ENCODE data around the gene PARK7.
"Not testable (repeated sequence)": the region's sequence is repeated elsewhere in the genome, so short reads cannot be mapped to it uniquely, and the experiment has no call there.

Gene PARK7

DNA sequence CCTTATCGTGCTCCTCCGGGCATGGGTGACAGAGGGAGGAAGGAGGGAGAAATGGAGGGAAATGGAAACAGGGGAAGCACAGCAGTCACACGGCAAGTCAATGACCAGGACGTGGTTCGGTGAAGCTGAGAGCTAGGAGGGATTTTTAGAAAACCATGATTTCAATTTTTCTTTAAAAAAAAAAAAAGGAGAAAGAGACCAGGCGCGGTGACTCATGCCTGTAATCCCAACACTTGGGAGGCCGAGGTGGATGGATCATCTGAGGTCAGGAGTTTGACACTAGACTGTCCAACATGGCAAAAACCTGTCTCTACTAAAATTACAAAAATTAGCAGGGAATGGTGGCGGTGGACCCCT, 20.1 kb upstream of the PARK7 start:
- intact Hi-C loops (cut with DNase I), result no loop called here
- DNase-seq, result no peak

GRCh38 chr1:7942214-7942921, 19.1 kb upstream of the PARK7 start:
- DNase-seq, result peak; percentile 16 to 83 (median 62)
- intact Hi-C loops (cut with DNase I), result no loop called here

GRCh38 chr1:7943251-7943650, 18.3 kb upstream of the PARK7 start:
- intact Hi-C loops (cut with DNase I), result no loop called here
- no peak for DNase-seq

DNA sequence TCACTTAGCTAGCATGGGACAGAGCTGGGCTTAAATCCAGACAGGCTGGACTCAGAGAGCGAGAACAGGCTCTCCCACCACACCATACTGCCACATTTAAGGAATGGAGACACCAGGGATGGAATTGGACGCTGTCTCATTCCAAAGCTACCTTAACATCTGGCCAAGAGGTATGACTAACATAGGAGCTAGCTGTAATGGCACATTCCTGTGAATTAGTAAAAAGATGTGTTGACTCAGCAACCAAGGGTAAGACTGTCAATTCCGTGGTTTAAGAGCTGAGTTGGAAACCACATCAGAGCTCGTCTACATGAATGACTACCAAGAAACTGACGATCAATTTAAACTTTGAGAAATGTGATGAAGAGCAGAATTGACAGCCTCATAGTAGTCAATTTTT, 12.6 kb upstream of the PARK7 start:
- intact Hi-C loops (cut with DNase I), result no loop called here
- DNase-seq, result no peak

- DNase-seq; intact Hi-C loops (cut with DNase I): not testable (repeated sequence)
Observed at GRCh38 chr1:7952791-7953190, 8.7 kb upstream of the PARK7 start.

DNA sequence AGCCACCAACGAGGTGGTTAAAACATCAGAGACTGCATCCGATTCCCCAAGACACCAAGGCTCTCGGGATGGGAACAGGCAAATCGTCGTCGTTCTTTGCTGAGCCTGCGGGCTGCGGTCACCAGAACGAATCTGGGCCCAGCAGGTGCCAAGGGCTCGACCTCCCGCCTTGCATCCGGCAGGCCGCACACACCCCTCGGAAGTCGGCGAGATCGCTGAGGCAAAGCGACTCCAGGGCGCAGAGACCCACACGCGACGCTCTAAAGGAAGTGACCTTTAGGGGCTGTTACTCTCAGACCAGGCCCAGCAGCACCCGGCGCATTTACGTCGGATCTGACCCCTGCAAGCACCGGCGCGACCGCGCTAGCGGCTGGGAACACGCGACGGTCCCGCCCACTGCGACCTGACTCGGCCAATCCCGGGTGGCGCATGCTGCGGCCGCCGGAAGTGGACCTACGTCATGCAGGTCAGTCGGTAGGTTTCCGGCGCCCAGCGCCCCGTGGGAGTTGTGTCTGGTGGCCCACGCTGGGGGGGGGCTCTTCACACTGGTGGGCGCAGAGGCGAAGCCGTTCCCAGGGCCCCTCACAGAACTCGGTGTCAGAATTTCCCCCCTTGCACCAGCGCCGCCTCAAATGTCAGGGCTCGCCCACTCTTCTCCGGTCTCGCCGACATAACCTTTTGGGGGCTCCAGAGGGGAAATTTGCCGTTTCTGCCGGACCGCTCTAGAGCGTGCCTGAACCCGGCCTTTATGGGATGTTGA, 7.5 kb upstream of the PARK7 start:
- DNase-seq, result peak; percentile 96 to 99 (median 98)
- intact Hi-C loops (cut with DNase I), result no loop called here

- no peak for DNase-seq
- intact Hi-C loops (cut with DNase I), result no loop called here
Observed at GRCh38 chr1:7954683-7955082, 6.8 kb upstream of the PARK7 start.

- no peak for DNase-seq
- intact Hi-C loops (cut with DNase I), result no loop called here
Observed at GRCh38 chr1:7956218-7957032, 5.1 kb upstream of the PARK7 start.

DNA sequence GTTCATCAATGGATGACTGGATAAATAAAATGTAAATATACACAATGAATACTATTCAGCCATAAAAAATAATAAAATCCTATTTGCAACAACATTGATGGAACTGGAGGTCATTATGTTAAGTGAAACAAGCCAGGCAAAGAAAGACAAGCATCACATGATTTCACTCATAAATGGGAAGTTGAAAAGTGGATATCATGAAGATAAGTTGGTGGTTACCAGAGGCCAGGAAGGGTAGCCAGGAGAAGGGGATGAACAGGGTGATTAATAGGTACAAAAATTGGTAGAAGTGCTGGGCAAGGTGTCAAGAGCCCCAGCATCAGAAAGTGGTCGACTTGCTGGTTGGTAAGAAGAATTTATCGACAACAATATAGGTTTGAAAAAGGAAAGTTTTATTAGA, 1.3 kb upstream of the PARK7 start:
- no peak for DNase-seq
- intact Hi-C loops (cut with DNase I), result loop anchor here (10.0 kb wide), 1 partner anchor 65 kb away; the partner anchor contains the start of gene ERRFI1

DNA sequence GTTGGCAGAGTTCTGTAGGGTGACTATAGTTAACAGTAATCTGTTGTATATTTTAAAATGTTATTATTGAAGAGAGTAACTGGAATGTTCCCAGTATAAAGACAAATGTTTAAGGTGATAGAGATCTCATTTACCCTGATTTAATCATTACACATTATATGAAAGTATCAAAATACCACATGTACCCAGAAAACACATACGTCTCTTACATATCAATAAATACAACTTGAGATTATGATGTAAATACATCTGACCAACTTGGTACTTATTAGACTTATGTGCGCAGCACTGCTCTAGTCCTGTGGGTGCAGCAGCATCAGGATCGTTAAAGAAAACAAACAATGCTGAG, 670 bp upstream of the PARK7 start:
- intact Hi-C loops (cut with DNase I), result loop anchor here (10.0 kb wide), 1 partner anchor 64 kb away; the partner anchor contains the start of gene ERRFI1
- DNase-seq, result no peak

DNA sequence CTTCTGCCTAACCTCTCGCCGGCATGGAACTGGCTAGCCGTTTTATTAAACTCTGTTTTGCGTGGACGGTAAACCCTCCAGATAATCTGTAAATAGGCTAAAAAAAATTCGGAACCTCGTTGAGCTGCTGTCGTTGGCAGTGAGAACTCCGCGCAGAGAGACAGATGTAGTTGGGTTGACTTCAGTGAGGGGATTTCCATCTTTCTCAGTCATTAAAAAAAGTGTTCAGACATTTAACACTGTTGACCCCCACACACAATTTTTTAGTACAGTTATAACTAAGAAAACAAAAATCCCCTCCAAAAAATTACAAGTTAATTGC, 464 bp downstream of the PARK7 start:
- DNase-seq, result no peak
- intact Hi-C loops (cut with DNase I), result loop anchor here (10.0 kb wide), 1 partner anchor 63 kb away; the partner anchor contains the start of gene ERRFI1

DNA sequence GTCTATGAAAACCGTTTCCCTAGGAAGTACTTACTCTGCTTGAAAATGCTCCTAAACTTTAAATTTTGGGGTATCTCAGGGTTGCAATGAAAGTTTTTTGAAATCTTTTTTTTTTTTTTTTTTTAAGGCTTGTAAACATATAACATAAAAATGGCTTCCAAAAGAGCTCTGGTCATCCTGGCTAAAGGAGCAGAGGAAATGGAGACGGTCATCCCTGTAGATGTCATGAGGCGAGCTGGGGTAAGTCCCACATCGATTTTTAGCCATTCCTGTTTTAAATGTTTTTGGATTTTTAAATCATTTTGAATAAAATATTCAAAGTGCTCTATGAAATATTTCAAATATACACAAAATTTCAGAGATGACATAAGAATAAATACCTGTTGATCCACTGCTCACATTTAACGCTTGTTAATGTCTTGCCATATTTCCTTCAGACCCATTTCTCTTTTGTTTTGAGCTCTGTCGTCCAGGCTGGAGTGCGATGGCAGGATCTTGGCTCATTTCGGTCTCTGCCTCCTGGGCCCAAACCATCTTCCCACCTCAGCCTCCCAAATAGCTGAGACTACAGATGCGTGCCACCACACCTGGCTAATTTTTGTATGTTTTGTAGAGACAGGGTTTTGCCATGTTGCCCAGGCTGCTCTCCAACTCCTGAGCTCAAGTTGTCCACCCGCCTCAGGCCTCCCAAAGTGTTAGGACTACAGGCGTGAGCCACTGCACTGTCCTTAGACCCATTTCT, 1.3 kb downstream of the PARK7 start:
- DNase-seq, result no peak

DNA sequence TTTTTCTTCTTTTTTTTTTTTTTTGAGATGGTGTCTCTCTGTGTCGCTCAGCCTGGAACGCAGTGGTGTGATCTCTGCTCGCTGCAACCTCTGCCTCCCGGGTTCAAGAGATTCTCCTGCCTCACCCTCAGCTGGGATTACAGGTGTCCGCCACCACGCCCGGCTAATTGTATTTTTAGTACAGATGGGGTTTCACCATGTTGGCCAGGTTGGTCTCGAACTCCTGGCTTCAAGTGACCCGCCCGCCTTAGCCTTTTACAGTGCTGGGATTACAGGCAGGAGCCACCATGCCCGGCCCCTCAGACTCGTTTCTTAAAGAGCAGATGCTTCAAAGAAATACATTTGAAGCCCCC, 1.8 kb downstream of the PARK7 start:
- not testable (repeated sequence) for DNase-seq
- intact Hi-C loops (cut with DNase I), result loop anchor here (10.0 kb wide), 1 partner anchor 61 kb away; the partner anchor contains the start of gene ERRFI1

More for the DNA sequence above, 1.3 kb downstream of the PARK7 start:
- intact Hi-C loops (cut with DNase I), result loop anchor here (10.0 kb wide), 1 partner anchor 62 kb away; the partner anchor contains the start of gene ERRFI1

- intact Hi-C loops (cut with DNase I), result loop anchor here (10.0 kb wide), 1 partner anchor 61 kb away; the partner anchor contains the start of gene ERRFI1
- DNase-seq, result not testable (repeated sequence)
Observed at GRCh38 chr1:7963841-7964240, 2.3 kb downstream of the PARK7 start.

- DNase-seq, result no peak
- intact Hi-C loops (cut with DNase I), result loop anchor here (10.0 kb wide), 1 partner anchor 60 kb away; the partner anchor contains the start of gene ERRFI1
Observed at GRCh38 chr1:7964476-7964875, 3.0 kb downstream of the PARK7 start.

DNA sequence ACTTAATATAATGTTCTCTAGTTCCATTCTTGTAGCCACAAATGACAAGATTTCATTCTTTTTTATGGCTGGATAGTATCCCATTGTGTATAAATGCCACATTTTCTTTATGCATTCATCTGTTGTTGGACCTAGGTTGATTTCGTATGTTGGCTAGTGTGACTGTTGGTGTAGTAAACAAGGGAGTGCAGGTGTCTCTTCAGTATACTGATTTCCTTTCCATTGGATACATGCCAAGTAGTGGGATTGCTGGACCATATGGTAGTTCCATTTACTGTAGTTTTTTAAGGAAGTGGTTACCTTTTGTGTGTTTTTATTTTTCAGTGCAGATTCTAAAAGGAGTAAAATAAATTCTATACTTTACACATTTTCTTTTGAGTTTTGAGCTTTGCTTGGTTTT, 5.7 kb downstream of the PARK7 start:
- no peak for DNase-seq
- intact Hi-C loops (cut with DNase I), result loop anchor here (10.0 kb wide), 1 partner anchor 58 kb away; the partner anchor contains the start of gene ERRFI1

DNA sequence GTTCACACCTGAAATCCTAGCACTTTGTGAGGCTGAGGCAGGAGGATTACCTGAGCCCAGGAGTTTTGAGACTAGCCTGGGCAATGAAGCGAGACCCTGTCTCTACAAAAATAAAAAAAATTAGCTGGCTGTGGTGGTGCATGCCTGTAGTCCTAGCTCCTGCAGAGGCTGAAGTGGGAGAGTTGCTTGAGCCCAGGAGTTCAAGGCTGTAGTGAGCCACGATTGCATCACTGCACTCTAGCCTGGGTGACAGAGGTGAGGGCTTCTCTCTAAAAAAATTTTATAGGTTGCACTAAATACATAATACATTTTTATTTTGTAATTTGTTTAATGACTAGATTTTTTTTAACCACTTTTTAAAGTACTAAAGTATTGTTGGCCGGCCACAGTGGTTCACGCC, 6.1 kb downstream of the PARK7 start:
- intact Hi-C loops (cut with DNase I), result loop anchor here (10.0 kb wide), 1 partner anchor 57 kb away; the partner anchor contains the start of gene ERRFI1
- DNase-seq, result no peak

DNA sequence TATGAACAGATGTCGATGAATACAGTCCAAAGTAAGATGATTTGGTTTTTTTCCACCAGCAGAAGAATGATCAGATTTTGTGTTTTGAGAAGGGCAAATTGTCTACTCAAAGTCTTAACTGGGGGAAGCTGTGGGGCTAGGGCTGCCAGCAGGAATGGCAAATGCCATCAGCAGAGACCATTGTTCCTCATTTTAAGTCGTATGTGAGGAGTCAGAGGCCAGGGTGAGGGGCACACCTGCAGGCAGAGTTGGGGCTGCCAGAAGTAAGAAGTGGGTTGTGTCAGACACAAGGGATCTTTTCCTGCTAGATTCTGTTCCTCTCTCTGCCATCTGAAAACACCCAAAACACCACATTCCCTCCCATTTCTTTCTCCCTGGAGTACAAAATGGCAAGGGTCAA, 8.7 kb downstream of the PARK7 start:
- intact Hi-C loops (cut with DNase I), result no loop called here

GRCh38 chr1:7971024-7971423, 9.5 kb downstream of the PARK7 start:
- DNase-seq, result no peak
- intact Hi-C loops (cut with DNase I), result no loop called here

More for the DNA sequence above, 8.7 kb downstream of the PARK7 start:
- DNase-seq, result no peak
